GM19099 (cell line): Measurements from ENCODE around the gene TMEM51.

ENCODE experiments used
- POLR2A ChIP-seq: IDR thresholded peaks from 3 replicates; pipeline ENCODE4 v1.6.1; 2011; ENCODE audit warnings: low read depth; ENCODE audit not compliant: insufficient read length; ENCODE audit errors: extremely low read depth

Gene TMEM51

DNA sequence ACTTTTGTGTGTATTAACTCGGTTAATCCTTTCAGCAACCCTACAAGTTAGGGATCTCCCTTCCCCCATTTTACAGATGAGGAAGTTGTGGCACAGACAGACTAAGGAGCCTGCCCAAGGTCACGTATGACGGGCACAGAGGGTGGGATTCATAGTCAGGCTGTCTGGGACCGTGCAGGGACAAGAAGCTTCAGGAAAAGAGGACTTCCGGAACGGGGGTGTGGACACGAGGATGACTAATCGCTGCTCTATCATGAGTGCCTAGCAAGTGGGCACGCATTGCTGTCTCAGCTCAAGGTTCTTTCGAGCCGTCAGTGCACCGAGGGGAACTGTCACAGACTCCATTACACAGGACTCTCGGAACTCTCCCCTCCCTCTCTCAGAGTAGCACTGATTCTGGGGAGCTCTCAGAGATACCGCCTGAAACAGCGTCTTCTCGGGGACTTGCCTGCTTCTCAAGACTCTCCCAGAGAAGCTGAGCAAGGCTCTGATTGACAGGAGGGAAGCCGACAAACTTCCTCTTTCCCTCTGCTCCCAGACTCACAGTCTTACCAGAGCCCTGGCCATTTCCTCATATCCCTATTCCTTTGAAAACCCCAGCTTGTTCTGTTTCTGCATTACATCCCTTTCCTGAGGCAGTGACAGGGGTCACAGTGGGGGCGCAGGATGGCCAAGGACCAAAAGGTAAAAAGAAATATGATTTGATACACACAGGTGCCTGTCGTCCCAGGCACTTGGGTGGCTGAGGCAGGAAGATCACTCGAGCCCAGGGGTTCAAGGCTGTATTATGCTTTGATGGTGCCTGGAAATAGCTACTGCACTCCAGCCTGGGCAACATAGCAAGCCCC, 107.8 kb downstream of the TMEM51 start:
- TF ChIP-seq POLR2A: no peak

DNA sequence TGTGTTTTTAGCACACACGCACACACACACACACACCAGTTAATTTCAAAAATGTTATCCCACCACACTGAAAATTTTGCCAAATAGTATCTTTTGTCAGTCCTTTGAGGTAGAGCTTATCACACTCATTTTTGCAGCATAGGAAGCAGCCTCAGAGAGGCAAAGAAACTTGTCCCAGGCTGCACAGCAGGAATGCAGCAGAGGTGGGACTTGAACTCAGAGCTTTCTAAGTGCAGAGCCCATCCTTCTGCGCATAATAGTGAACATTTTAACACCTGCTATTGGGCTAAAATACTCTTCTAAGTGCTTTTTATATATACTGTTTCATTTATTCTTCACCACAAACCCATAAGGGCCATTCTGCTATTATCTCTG, 108.4 kb downstream of the TMEM51 start:
- no peak for TF ChIP-seq POLR2A

GRCh38 chr1:15262706-15263105, 109.2 kb downstream of the TMEM51 start:
- TF ChIP-seq POLR2A: no peak

- no peak for TF ChIP-seq POLR2A
Measured at GRCh38 chr1:15264769-15265168, 111.2 kb downstream of the TMEM51 start.
